RKO (cell line): Measurements from ENCODE around the gene ANKRD40.

ENCODE experiments used
- DNase-seq: peaks from one replicate; pipeline ENCODE4 v3.0.0-alpha.2; 2016; ENCODE audit warnings: low spot score

The ANKRD40 gene

DNA sequence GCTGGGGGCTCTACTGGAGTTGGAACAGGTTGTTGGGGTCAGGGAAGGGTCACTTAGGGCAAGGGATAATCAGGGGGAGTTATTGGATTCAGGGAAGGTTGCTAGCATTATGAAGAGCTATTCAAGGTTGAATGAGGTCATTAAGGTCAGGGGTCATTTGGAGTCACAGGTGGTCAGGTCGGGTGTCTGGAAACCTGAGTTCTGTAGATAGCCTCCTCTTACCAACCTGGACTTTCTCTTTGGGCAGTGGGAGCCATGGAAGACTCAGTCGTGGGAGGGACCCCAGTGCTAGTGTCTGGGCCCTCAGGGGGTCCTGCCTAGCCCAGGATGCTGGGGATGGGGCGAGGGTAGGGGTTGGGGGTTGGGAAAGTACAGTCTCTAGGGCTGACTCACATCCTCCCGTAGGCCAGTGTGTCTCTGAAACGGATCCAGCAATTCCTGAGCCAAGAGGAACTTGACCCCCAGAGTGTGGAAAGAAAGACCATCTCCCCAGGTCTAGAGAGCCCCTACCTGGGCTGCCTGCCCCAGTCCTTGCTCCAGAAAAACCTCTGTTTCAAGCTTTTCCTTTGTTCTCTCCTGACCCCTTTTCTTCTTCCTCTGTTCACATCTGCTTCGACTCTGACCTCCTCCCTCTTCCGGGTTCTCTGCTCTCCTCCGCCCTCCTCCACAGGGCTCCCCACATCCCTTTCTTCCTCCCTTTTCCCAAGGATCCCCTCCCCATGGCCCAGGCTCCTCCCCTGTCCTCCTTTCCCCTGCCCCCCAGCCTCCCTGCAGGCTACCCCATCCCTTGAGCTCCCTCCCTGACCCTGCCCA is 39.5 kb downstream of the ANKRD40 start:
- no peak for DNase-seq

GRCh38 chr17:50667259-50668024 is 40.3 kb downstream of the ANKRD40 start:
- no peak for DNase-seq

DNA sequence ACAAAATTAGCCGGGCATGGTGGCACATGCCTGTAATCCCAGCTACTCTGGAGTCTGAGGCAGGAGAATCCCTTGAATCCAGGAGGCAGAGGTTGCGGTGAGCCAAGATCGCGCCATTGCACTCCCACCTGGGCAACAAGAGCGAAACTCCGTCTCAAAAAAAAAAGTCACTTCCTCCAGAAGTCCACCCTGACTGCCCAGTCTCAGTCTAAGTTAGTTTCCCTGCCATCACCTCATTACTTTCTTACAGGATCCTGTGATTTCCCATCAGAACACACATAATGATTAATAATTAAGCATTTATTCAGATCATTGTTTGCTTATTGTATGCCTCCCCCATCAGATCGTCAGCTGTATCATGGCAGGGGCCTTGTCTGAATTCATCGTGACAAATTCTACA is 41.4 kb downstream of the ANKRD40 start:
- no peak for DNase-seq

DNA sequence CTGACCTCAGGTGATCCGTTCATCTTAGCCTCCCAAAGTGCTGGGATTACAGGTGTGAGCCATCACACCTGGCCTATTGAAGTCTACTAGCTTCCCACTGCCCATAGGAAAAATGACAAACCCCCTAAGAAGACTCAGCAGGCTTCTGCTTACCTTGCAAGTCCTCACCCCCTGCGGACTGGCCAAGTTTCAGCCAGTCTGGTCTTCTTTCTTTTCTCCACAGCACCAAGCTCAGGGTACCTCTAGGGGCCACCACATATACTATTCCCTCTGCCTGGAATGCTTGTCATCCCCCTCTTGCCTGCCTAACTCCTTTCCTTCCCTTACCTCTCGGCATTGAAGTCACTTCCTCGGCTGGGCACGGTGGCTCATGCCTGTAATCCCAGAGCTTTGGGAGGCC is 41.9 kb downstream of the ANKRD40 start:
- no peak for DNase-seq

- no peak for DNase-seq
These were observed 42.8 kb downstream of the ANKRD40 start for GRCh38 chr17:50664788-50665458.

DNA sequence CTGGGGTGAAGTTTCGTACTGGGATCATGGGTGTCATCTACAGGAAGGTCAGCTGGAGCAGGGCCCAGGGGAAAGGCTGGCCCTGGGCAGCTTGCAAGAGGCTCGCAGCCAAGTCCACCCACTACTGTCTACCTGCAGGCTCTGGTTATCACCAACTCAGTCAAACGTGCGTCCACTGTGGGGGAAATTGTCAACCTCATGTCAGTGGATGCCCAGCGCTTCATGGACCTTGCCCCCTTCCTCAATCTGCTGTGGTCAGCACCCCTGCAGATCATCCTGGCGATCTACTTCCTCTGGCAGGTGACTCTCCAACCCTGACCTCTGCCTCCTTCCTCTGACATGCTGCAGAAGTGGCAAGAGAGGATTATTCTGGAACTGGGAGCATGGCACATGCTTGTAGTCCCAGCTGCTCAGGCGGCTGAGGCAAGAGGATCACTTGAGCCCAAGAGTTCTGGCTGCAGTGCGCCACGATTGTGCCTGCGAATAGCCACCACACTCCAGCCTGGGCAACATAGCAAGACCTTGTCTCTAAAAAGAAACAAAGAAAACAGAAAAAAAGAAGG is 43.8 kb downstream of the ANKRD40 start:
- no peak for DNase-seq

GRCh38 chr17:50662632-50663225 is 45.0 kb downstream of the ANKRD40 start:
- DNase-seq = no peak

DNA sequence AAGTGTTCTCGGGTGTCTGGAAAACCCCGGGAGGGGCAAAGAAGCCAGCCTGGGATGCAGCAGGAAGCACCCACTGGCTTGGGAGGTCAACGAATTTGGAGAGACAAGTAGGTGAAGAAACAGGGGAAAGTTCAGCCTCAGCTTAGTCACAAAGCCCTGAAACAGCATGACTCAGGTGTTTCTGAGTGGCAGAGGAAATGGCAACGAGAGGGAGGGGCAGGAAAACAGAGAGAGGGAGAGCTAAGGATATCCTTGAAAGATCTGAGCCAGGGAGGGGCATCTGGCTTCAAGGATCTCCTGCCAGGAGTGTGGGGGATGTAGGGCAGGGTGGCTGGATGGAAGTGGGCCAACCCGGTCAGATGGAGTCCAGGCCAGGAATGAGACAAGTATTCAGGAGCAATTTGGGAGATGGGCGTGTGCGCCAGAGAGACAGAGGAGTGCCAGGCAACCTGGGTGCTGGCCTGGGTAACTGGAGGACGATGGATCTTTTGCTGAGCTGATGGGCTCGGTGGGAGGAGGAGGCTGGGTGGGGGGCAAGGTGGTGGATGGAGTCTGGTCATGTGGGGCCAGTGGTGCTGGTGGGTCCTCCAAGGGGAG is 45.8 kb downstream of the ANKRD40 start:
- DNase-seq = peak; percentile 83

DNA sequence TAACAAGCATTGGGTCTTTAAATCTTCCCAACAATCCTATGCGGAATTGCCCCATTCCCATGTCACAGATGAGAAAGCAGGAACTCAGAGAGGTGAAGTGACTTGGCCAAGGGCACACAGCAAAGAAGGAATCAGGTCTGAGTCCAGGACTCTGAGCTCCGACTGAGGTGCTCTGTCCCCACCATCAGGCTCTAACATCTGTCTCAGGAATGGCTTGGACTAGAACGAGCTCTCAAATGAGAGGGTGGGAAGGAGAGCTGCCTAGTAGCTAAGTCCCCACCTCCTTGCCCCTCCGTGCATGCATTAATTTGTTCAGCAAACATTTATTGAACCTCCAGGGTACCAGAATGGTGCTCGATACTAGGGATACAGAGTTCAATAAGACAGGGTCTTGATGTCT is 46.4 kb downstream of the ANKRD40 start:
- no peak for DNase-seq

GRCh38 chr17:50660887-50661345 is 46.8 kb downstream of the ANKRD40 start:
- DNase-seq = no peak

GRCh38 chr17:50660042-50660886 is 47.5 kb downstream of the ANKRD40 start:
- DNase-seq = no peak

GRCh38 chr17:50659179-50659578 is 48.5 kb downstream of the ANKRD40 start:
- DNase-seq = no peak

GRCh38 chr17:50658616-50659015 is 49.1 kb downstream of the ANKRD40 start:
- DNase-seq = no peak

DNA sequence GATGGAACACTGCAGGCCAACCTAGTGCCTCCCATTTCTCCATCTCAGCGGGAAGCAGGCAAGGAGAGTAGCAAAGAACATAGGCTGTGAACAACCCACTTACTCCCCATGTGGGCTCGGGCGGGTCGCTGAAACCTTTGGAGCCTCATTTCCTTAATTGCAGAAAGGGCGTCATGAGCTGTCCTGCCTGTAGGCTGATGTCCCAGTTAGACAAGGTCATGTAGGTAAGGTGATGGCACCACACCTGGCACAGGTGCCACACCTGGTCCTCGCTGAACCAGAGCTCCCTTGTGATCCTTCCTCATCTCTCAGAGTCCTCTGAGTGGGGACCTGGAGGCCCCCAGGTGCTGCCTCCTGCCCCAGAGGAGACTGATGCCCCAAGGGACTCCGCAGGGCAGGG is 50.1 kb downstream of the ANKRD40 start:
- DNase-seq = no peak

DNA sequence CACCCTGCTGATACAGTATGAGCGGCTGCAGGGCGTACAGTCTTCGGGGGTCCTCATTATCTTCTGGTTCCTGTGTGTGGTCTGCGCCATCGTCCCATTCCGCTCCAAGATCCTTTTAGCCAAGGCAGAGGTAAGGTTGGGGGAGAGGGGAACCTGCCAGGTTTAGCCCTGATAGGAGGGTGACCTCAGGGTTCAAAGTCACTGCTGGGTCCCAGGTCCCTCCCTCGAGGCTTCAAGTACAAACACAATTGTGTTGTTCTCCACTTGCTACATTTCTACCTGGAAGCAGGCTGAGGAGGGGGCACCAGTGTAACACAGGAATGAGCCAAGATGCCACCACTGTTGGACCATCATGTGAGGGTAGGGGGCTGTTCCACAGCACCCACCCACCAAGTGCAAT is 50.7 kb downstream of the ANKRD40 start:
- DNase-seq = no peak

GRCh38 chr17:50656509-50656908 is 51.2 kb downstream of the ANKRD40 start:
- DNase-seq = no peak

DNA sequence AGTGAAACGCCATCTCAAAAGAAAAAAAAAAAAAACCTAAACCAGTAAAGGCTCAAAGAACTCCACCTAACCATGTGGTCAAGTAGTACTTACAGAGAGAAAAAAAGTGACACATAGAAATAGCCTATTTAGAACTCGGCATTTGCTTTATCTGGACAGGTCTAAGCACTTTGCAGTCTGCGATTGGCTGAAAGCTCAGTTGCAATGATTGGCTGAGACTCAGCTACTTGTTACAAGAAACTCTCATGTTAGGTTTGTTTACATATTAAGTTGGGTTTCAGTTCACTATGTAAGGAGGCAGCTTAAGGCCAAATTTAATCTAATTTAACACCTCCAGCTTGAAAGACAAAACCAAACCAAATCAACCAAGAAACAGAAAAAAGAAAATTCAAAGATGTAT is 54.0 kb downstream of the ANKRD40 start:
- no peak for DNase-seq

- DNase-seq = no peak
These were observed 56.1 kb downstream of the ANKRD40 start for GRCh38 chr17:50651661-50652060.

DNA sequence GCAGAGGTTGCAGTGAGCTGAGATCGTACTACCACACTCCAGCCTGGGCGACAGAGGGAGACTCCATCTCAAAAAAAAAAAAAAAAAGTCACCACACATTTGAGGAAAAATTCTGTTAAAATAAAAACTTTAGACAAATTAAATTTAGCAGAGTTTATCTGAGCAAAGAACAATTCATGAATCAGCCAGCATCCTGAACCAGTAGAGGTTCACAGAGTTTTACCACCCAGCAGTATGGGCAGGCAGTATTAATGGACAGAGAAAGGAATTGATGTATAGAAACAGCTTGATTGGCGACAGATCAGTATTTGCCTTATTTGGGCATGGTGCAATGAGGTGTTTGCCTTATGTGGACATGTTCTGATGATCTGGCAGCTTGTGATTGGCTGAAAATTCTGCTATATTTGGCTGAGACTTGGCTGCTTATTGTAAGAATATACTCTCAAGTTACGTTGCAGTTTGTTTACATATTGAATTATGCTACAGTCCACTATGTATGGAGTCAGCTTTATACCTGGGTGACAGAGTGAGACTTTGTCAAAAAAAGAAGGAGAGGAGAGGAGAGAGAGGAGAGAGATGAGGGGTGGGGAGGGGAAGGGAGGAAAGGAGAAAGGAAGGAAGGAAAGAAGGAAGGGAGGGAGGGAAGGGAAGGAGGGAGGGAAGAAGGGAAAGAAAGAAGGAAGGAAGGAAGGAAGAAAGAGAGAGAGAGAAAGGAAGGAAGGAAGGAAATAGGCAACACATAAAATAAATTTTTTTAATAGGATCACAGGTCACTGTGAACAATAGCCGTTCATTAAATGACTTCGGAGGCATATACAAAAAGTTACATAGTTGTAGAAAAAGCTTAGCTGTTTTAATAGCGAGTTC is 58.4 kb downstream of the ANKRD40 start:
- DNase-seq = peak; percentile 62

DNA sequence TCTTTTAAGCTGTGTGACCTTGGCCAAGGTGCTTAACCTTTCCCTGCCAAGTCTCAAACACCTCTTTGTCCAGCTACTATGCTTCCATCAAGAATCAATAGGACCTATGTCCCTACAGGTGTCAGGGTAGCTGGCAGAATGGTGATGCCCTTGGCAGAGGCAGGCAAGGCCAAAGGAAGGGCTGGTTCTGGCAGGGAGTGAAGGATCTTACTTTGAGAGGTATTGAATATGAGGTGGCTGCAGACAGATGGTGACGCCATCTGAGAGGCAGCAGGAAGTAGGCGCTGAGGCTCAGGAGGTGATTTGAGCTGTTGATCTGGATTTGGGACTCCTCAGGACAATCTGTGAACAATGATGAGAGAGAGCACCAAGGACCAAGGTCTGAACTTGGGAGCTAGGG is 60.5 kb downstream of the ANKRD40 start:
- DNase-seq = no peak
